Measurements from ENCODE around the gene MLLT1.

GRCh38 chr19:6238256-6238642, 41.5 kb downstream of the MLLT1 start:
- TF ChIP-seq EZH2 (IDR thresholded peaks at IDR 0.05; ENCODE audit: borderline replicate concordance, low read depth, low read length, poor library complexity, severe bottlenecking) = no peak
- TF ChIP-seq CTCF (conservative IDR thresholded peaks at IDR 0.05; ENCODE audit: low read depth, low read length) = no peak
